K562 (cell line): ENCODE data around the gene FRYL.

Source experiments
- ATF7 ChIP-seq: fragments of 450-650 bp; IDR thresholded peaks from 2 replicates; pipeline ENCODE4 v1.7.1; 2014; ENCODE audit warnings: mild to moderate bottlenecking, moderate library complexity
- CTCF ChIP-seq, 3 experiments: IDR thresholded peaks in 2 of 3; conservative IDR thresholded peaks in 1 of 3; 2 replicates each; pipeline ENCODE4 v1.5.1; 2011 to 2012; ENCODE audit warnings: low read length in 3 of 3, mild to moderate bottlenecking in 3 of 3, control low read depth in 2 of 3, improper control_type of control experiment in 1 of 3, inconsistent platforms in 1 of 3, low read depth in 1 of 3, mixed read lengths in 1 of 3, moderate library complexity in 1 of 3; ENCODE audit not compliant: insufficient read depth in 2 of 3
- ESRRA ChIP-seq: fragments of 450-650 bp; IDR thresholded peaks from 2 replicates; pipeline ENCODE4 v1.6.1; 2014; ENCODE audit warnings: low read depth, mild to moderate bottlenecking, moderate library complexity, borderline replicate concordance
- ETV5 ChIP-seq: sonication (generic); formaldehyde crosslinking; IDR thresholded peaks from 2 replicates; pipeline ENCODE4 v1.4.0; 2020; ENCODE audit warnings: low read depth, mild to moderate bottlenecking, missing genetic modification reagents
- JUND ChIP-seq, 2 experiments: IDR thresholded peaks; 2 replicates in 1 of 2; 3 replicates in 1 of 2; pipeline ENCODE4 v1.6.1; 2011; ENCODE audit warnings: borderline replicate concordance in 2 of 2, low read depth in 2 of 2, low read length in 2 of 2, improper control_type of control experiment in 1 of 2, missing biosample characterization in 1 of 2, missing genetic modification characterization in 1 of 2, missing genetic modification reagents in 1 of 2
- RAD51 ChIP-seq: fragments of 450-650 bp; IDR thresholded peaks from 2 replicates; pipeline ENCODE4 v1.7.1; 2016; ENCODE audit warnings: low read depth, mild to moderate bottlenecking, borderline replicate concordance
- REST ChIP-seq, 2 experiments: fragments of 450-650 bp; formaldehyde crosslinking in 1 of 2; IDR thresholded peaks; 2 replicates each; pipeline versions ENCODE4 v1.4.0 to v1.6.1; 2014 to 2020; ENCODE audit warnings: mild to moderate bottlenecking in 2 of 2, borderline replicate concordance in 1 of 2, low read depth in 1 of 2
- SREBF2 ChIP-seq: sonication (generic); formaldehyde crosslinking; IDR thresholded peaks from 2 replicates; pipeline ENCODE4 v1.4.0; 2020; ENCODE audit warnings: mild to moderate bottlenecking, missing genetic modification reagents
- TAF1 ChIP-seq: IDR thresholded peaks from 2 replicates; pipeline ENCODE4 v1.6.1; 2011; ENCODE audit warnings: mild to moderate bottlenecking, low read length, moderate library complexity; ENCODE audit not compliant: insufficient read depth, control insufficient read depth, severe bottlenecking; ENCODE audit errors: extremely low read depth
- ZNF398 ChIP-seq: fragments of 250-450 bp; sonication (Bioruptor Pico); IDR thresholded peaks from 2 replicates; pipeline ENCODE4 v1.8.0; 2021; ENCODE audit warnings: moderate library complexity, mild to moderate bottlenecking, inconsistent platforms
- ZNF512 ChIP-seq: IDR thresholded peaks from 2 replicates; pipeline ENCODE4 v1.6.1; 2016; ENCODE audit warnings: missing genetic modification characterization, missing compliant biosample characterization
- ZSCAN29 ChIP-seq: fragments of 450-650 bp; IDR thresholded peaks from 2 replicates; pipeline ENCODE4 v1.6.1; 2017
- ZZZ3 ChIP-seq: fragments of 450-650 bp; IDR thresholded peaks from 2 replicates; pipeline ENCODE4 v1.6.1; 2016; ENCODE audit warnings: antibody characterized with exemption, mild to moderate bottlenecking, moderate library complexity

GRCh38 chr4:48509543-48509942 lies 270.5 kb downstream of the FRYL start:
- no peak for TF ChIP-seq ATF7
- no peak for TF ChIP-seq ZZZ3
- no peak for TF ChIP-seq REST (IDR thresholded peaks at IDR 0.05; ENCODE audit: borderline replicate concordance)
- no peak for TF ChIP-seq REST (CRISPR knock-in tag; IDR thresholded peaks at IDR 0.05; ENCODE audit: low read depth)
- no peak for TF ChIP-seq CTCF (IDR thresholded peaks at IDR 0.05 in 2 of 3, conservative IDR thresholded peaks at IDR 0.05 in 1 of 3; ENCODE audit: insufficient read depth in 2 of 3, low read depth in 1 of 3, low read length in 3 of 3)
- no peak for TF ChIP-seq JUND (IDR thresholded peaks at IDR 0.05; ENCODE audit: borderline replicate concordance, low read depth, low read length)
- TF ChIP-seq JUND (tag; IDR thresholded peaks at IDR 0.05; ENCODE audit: borderline replicate concordance, low read depth, low read length), result no peak
- TF ChIP-seq RAD51, result no peak
- TF ChIP-seq ZSCAN29, result no peak
- no peak for TF ChIP-seq ZNF398
- no peak for TF ChIP-seq ESRRA
- no peak for TF ChIP-seq ETV5 (CRISPR knock-in tag)
- no peak for TF ChIP-seq ZNF512
- no peak for TF ChIP-seq SREBF2 (CRISPR knock-in tag)
- TF ChIP-seq TAF1, result no peak
